OCI-LY7 (cell line): ENCODE measurements around the gene SLC25A10.

Experiments used
- EZH2phosphoT487 ChIP-seq: fragments of 200-600 bp; sonication (generic); IDR thresholded peaks from 2 replicates; pipeline ENCODE4 v1.6.1; 2018; ENCODE audit warnings: low read depth, borderline replicate concordance, mild to moderate bottlenecking, mixed run types, antibody characterized with exemption, low read length, moderate library complexity, mixed read lengths
- TF ChIP-seq, protein P1 (sequence below): fragments of 200-600 bp; sonication (generic); conservative IDR thresholded peaks from 2 replicates; pipeline ENCODE4 v1.5.1; 2014; ENCODE audit warnings: mild to moderate bottlenecking, antibody characterized with exemption, low read length, moderate library complexity, mixed read lengths

GRCh38 chr17:81696218-81696941 is 15.7 kb upstream of the SLC25A10 start:
- TF ChIP-seq, protein P1, sequence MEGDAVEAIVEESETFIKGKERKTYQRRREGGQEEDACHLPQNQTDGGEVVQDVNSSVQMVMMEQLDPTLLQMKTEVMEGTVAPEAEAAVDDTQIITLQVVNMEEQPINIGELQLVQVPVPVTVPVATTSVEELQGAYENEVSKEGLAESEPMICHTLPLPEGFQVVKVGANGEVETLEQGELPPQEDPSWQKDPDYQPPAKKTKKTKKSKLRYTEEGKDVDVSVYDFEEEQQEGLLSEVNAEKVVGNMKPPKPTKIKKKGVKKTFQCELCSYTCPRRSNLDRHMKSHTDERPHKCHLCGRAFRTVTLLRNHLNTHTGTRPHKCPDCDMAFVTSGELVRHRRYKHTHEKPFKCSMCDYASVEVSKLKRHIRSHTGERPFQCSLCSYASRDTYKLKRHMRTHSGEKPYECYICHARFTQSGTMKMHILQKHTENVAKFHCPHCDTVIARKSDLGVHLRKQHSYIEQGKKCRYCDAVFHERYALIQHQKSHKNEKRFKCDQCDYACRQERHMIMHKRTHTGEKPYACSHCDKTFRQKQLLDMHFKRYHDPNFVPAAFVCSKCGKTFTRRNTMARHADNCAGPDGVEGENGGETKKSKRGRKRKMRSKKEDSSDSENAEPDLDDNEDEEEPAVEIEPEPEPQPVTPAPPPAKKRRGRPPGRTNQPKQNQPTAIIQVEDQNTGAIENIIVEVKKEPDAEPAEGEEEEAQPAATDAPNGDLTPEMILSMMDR: no peak
- TF ChIP-seq EZH2phosphoT487: no peak
